T-helper 22 cell (primary cell): ENCODE measurements around the gene HDAC9.

Experiments used
- DNase-seq: peaks from one replicate; pipeline ENCODE4 v3.0.0-alpha.2; 2020; ENCODE audit warnings: low read depth

HDAC9 gene

DNA sequence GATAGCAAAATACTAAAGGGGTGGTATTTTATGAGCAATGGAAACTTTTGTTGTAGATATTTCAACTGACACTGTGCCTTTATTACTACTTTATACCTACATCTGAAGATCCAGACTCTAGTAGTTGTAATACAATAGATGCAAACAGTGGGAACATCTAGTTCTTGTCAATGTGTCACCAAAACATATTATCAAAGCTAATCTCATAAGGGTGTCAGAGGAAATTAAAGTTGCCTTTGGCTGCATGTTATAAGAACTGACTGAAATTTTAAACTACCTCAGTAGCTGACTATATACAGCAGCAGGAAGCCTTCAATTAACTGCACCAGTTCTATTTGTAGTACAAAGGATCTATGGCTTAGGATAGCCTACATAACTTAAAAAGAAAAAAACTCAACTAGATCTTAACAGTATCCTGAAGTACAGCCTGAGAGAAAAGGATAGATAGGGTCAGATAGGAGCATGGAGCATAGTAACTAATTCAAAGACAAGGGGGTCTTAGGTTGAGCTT, 30.9 kb downstream of the HDAC9 start:
- no peak for DNase-seq

DNA sequence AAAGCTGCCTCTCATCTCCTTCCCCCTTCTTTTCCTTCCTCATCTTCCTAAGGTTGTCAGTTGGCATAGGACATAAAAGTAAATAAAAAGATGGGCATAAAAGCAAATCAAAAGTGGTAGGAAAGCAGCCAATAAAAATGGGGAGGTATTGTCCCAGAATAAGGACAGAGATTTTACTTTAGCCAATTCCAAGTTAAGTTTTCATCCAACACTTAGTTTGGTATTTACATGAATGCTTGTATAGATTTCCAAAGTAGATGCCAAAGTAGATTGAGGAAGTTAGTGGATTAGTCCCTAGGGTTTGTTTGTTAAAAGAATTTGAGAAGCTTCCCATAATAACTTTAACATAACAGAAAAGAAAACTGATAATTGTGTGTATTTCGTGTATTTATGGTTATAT, 33.7 kb downstream of the HDAC9 start:
- DNase-seq = no peak

- DNase-seq = no peak
Measured at GRCh38 chr7:18530224-18531179, 35.0 kb downstream of the HDAC9 start.

- no peak for DNase-seq
Measured at GRCh38 chr7:18531539-18531938, 36.0 kb downstream of the HDAC9 start.

- no peak for DNase-seq
Measured at GRCh38 chr7:18532813-18533212, 37.3 kb downstream of the HDAC9 start.

DNA sequence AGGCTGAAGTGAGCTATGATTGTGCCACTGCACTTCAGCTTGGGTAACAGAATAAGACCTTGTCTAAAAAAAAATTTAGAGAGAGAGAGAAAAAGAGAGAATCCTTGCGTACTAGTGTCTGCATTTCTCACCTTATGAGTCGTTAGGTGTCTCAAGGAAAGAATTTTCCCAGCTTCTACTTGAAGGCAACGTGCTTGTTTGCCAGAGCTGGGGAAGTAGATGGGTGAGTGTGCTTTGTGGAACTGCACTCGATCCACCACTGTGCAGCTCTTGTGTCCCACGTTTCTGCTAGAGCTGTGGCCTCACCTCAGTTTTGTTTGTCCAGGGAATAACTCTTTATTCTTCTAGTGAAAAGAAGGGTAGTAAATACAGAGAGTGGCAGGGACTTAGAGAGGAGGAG, 38.9 kb downstream of the HDAC9 start:
- DNase-seq = no peak

DNA sequence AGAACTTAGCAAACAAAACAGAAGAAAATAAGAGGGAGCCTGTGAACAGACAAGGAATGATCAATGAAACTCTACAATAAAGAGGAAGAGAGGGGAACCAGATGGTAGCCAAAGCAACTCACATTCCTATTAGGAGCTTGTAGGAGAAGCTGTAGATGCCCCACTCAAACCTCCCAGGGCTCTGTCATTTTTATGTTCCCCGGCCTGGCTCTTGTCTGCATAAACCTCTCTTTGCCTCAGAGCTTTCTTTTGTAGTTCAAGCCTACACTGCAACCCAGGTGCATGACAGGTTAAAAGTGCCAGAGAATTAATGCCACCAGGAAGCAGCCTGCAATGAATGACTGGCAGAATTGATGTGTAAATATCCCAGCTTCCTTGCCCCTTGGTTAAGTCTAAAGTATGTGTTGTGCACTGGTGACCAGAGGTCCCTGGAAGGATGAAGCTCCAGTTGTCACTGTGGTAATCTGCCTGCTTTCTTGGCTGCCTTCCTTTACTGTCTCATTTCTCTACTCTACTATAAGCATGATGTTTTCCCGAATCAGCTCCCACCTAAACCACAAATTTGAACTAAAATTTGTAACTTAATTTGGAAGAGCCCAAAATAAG, 40.4 kb downstream of the HDAC9 start:
- no peak for DNase-seq

DNA sequence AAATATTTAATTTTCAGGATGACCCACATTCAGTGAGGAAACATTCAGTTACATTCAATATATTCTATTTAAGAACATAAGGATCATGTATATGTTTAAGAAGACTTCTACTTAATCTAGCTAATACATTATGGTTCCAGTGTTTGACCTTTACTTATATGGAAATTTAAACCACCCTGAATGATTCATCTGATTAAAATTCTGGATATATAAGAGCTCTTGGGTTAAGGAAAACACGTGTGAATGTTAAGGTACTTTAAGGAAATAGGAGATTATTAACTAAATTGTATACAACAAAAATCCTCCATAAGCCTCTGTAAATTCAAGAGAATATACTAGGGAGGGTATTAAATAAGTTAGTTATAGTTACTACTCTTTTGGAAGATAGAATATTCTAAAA, 40.9 kb downstream of the HDAC9 start:
- no peak for DNase-seq

- no peak for DNase-seq
Measured at GRCh38 chr7:18538554-18539250, 43.2 kb downstream of the HDAC9 start.

DNA sequence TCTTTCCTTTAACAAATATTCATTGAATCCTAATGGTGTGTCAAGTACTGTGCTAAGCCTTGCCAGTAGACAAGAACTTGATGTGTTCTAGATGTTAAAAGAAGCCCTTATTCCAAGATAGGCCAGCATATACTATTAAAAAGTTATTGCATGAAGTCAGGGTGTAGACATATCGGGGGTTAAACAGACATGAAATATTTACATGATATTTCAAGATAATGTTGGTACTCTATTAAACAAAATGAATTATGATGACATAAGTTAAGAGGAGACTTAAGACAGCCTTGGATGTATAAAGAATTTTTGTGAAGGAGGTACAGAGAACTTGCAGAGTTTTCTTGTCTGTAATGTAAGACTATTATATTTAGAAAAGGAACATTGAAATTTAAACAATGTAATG, 44.8 kb downstream of the HDAC9 start:
- DNase-seq = no peak

- no peak for DNase-seq
Measured at GRCh38 chr7:18541181-18541870, 45.8 kb downstream of the HDAC9 start.

GRCh38 chr7:18541871-18542212, 46.3 kb downstream of the HDAC9 start:
- DNase-seq = no peak

GRCh38 chr7:18546576-18546975, 51.0 kb downstream of the HDAC9 start:
- DNase-seq = no peak

DNA sequence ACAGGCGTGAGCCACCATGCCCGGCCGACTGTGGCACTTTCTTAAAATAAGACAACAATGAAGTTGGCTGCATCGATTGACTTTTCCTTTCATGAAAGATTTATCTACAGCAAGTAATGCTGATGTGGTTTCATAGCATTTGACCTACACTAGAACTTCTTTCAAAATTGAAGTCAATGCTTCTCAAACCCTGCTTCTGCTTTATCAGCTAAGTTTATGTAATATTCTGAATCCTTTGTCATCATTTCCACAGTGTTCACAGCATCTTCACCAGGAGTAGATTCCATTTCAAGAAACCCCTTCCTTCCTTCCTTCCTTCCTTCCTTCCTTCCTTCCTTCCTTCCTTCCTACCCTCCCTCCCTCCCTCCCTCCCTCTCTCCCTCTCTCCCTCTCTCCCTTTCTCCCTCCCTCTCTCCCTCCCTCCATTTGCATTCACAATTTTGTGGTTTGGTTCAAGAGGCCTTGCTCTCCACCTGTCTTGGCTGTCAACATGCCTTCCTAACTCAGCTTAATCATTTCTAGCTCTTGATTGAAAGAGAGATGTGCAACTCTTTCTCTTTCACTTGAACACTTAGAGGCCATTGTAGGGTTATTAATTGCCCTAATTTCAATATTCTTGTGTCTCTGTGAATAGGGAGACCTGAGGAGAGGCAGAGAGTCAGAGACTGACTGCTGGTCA, 52.1 kb downstream of the HDAC9 start:
- DNase-seq = no peak

DNA sequence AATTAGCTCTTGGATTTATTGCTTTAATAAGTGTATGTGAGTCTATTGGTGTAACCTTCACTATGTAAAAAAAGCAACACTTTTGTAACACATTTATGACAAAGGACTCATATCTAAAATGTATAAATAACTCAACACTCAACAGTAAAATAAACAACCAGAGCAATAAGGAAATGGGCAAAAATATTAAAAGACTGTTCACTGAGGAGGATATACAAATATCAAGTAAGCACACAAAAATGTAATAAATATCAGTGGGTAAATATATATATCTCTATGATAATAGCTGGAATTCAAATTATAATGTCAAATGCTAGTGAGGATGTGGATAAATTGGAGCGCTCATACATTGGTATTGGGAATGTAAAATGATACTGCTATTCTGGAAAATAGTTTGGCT, 53.0 kb downstream of the HDAC9 start:
- DNase-seq = no peak

DNA sequence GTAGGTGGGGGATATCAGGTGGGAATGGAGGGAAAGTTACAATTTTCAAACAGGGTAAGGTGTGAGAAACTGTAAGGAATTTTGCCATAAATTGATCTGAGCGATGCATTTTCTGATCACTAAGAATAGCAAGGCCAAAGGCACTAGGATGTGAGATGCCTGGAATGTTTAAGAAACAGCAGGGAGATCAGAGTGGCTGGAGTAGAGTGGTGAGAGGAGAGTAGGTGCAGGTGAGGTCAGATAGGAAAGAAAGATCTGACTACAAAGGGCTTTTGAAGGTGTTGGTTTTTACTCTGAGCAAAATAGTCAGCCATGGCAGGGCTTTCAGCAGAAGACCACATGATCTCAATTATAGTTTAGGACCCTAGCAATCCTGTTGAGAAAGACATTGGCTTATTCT, 55.0 kb downstream of the HDAC9 start:
- DNase-seq = no peak

DNA sequence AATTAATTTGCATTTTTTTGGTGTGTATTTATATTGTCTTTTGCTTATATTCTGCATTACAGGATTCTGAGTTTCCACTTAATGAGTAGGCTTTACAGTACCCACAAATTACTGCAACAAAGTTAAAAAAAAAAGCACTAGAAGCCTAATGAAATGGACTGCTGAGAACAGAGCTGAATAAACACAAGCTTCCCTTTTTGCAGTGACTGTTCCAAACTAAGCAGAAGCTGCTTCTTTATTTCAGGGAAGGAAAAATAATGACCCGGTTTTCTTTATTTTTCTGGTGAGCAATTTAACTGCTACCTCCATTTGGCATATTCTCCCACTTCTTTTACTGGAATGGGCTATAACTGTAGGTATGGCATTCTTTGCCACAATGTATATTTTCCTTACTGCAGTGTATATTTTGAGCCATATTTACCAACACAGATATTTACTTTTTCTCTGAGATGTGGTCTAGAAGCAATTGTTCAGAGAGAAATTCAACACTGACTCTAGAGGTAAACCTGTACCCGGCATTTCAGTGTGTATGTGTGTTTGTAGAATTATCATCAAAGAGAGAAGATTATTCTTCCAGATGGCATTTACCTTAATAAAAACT, 56.9 kb downstream of the HDAC9 start:
- DNase-seq = no peak

- no peak for DNase-seq
Measured at GRCh38 chr7:18552943-18553604, 57.5 kb downstream of the HDAC9 start.

- no peak for DNase-seq
Measured at GRCh38 chr7:18553605-18554003, 58.1 kb downstream of the HDAC9 start.

DNA sequence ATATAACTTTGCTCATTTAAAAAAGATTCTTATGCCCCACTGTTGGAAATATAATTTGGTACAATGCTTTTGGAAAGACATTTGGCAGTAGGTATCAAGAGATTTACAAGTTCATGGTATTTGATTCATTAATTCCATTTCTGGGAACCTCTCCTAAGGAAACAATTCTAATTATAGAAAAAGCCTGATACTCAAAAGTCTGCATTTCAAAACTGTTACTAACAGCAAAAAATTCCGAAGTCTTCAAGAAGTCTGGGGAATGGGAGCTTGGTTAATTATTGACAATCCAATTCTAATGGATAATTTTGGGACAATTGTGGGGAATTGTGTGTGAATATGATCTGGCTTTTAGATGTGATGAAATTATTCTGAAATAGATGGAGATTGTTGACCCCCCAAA, 59.6 kb downstream of the HDAC9 start:
- DNase-seq = no peak

DNA sequence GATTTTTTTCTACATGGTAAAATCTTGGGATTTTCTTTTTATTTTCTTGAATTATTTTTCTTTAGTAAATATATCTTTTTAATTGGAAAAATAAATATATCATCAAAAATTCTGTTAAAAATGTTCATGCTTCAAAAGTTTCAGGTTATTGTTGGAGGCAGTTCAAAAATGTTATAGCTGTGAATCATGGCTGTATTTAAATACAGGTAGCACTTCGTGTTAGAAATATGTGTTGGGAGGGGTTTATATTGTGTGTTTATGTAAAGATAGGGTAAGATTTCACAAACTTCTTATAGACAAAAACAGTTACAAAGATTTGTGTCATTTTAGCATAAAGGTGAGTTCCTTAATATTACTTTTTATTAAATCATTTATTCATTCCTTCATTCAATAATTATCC, 60.4 kb downstream of the HDAC9 start:
- no peak for DNase-seq
